GM21515 (cell line): ENCODE measurements around the gene CAMTA1.

ENCODE experiments used
- ATAC-seq: cut with Tn5 transposase; IDR thresholded peaks from one replicate; pipeline ENCODE4 v1.9.1; 2021; ENCODE audit not compliant: unreplicated experiment

Gene CAMTA1

GRCh38 chr1:7555391-7556185 lies 770.3 kb downstream of the CAMTA1 start:
- no peak for ATAC-seq

DNA sequence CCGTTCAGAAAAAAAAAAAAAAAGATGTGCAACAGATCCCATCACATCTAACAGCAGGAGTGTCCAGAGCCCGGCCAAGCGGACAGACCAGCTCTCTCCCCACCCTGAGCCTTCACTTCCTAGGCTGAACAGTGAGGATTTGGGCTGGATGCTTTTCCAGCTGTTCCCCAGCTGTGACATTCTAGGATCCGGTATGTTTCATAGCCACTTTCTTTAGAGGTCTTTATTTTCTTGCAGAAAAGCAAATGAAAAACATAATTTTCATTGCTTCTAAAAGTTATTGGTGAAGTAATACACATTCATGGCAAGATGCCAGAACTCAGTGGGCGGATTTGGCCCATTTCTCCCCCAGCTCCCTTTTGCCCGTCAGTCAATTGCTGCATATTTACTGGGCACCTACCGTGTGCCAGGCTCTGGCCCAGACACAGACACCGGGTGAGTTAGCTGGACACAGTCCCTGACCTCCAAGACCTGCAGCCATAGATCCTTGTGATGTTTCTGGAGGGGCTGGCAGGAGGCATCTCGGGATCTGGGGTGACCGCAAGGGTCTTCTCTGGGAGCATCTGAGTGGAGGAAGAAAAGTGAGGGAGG lies 772.1 kb downstream of the CAMTA1 start:
- no peak for ATAC-seq

DNA sequence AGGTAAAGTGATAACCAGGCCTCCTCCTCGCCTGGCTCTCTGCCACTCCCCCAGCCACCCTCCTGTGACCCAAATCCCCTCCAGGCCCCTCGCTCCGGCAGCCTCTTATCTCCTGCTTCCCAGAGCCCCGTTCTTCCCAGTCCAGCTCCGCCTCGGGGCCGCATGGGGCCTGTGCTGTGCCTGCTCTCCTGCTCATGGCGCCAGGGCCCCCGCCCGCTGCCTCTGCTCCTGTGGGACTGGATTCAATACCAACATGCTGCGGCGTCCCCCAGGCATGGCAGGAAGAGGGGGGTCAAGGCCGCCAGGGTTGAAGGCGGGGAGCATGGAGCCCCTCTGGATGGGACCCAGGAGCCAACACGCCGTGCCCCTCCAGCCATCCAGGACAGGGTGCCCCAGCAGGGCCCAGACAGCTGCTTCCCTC lies 772.8 kb downstream of the CAMTA1 start:
- ATAC-seq, result no peak

DNA sequence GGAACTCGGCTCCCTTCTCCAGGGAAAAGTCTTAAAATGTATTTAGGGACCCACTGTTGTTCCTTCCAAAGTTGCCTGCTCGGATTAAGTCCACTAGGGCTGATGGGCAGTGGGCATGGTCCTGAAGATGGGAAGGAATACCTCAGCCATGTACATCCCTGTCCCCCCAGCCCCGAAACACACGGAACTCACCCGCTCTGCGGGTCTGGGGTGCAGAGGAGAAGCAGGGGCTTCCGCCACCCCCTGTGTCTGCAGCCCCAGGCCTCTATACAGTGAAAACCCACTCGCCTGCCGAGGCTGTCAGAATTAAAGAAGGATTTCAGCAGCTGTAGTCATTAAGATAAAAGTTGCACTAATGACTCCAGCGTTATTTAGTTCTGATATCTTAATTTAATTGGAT lies 773.2 kb downstream of the CAMTA1 start:
- ATAC-seq, result no peak

DNA sequence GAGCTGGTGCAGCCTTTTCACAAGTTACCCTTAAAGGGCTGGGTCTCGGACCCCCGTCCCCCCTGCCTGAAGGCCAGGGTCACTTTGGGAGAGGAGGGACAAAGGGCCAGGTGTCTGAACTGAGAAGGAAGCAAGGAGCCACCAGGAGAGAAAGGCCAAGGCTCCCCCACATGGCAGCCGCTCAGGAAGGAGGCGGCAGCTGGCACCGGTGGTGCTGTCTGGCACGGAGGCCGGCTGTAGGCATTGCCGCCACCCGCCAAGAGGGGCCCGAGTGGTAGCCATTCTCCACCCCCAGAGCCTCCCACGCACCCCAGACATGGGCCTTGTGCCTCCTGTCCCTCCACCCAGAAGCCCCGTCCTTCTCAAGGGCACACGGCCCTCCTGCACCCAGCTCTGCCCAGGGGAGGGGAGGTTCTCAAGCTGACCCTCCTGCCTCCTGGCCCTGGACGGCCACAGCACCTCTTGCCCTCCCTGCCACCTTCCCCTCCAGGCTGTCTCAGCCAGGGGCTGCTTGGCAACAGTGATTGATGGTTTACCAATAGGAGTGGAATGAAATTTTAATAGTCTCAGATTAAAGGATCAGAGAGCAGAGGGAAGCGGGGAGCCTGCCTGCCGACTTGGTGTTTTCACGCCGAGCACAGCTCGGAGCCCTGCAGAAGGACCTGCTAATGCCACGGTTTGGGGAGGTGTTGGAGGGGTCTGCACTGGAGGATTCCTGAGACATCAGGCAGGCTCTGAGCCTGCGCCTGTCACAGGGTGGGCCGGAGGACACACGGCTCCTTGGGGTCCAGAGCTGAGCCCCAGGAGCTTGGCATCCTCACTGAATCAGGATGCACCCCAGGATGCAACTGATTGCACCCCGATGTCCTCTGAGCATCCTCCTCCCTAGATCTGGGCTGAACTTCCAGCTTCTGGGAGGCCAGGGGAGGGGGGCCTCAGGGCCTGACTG lies 773.9 kb downstream of the CAMTA1 start:
- no peak for ATAC-seq

GRCh38 chr1:7560128-7560527 lies 774.9 kb downstream of the CAMTA1 start:
- ATAC-seq, result no peak

- ATAC-seq, result no peak
Observed at GRCh38 chr1:7560601-7561181, 775.4 kb downstream of the CAMTA1 start.

GRCh38 chr1:7561331-7561921 lies 776.2 kb downstream of the CAMTA1 start:
- ATAC-seq, result no peak

- no peak for ATAC-seq
Observed at GRCh38 chr1:7561936-7562728, 776.9 kb downstream of the CAMTA1 start.

DNA sequence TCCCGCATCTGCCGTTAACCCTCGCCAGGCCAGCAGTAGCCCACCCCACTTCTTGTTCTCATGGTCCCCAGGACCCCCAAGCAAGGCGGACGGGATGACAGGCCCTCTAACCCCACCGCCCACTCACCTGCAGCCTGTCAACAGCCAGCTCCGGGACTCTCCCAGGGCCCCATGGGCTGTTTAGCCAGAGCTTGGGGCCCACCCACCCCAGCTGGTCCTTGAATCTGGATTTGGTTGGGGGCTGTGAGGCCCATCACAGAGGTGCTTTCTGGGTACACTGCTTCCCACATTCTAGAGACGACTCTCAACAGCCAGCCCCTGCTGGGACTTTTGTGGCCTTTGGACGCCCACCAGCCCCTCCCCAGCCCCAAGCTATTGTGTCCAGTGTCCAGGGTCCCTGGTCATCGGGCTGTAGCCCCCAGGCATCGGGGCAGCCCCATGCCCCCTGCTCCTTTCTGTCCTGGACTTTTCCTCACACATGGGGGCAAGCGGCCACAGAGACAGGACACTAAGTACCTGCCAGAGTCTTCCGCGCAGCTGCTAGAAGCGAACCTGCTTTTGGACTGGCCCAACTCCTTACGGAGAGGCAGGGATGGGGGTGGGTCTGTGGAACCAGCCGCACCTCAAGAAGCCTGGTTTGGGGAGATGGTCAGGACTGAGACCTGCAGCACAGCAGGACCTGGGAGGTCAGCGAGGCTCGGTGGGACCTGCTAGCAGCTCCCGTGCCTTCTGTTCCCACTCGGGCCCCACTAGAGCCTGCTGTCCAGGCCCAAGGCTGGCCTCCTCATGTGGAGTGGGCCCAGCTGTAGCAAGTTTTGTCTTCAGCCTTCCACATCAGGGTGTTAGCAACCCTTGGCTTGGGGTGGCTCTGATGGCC lies 777.7 kb downstream of the CAMTA1 start:
- no peak for ATAC-seq

GRCh38 chr1:7564137-7564536 lies 778.9 kb downstream of the CAMTA1 start:
- ATAC-seq, result no peak

DNA sequence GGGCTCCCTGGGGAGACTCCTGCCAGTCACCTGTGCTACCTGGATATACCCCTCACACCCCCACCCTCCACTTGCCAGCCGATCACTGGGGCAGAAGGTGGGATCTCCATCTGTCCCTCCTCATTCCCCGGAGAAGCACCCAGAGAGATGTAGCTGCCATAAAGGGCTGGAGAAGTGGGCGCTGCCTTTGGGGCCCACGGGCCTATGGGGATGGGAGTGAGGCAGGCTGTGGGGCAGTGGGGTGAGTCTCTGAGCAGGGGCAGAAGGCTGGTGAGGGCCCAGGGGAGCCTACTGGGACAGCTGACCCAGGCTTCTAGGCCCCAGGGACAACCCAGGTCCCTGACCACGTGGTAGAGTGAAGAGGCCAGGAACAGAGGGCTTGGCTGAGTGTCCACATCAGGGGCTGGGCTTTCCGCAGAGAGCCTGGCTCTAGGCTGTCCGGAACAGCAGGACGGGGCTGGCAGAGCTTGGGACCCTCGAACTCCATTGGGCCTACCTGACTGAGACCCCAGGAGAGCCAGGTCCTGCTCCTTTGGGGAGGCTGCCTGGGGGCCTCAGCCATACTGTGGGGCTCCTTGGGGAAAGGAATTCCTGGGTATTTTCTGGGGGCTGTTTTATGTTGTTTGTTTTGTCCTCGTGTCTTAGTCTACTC lies 780.0 kb downstream of the CAMTA1 start:
- no peak for ATAC-seq

DNA sequence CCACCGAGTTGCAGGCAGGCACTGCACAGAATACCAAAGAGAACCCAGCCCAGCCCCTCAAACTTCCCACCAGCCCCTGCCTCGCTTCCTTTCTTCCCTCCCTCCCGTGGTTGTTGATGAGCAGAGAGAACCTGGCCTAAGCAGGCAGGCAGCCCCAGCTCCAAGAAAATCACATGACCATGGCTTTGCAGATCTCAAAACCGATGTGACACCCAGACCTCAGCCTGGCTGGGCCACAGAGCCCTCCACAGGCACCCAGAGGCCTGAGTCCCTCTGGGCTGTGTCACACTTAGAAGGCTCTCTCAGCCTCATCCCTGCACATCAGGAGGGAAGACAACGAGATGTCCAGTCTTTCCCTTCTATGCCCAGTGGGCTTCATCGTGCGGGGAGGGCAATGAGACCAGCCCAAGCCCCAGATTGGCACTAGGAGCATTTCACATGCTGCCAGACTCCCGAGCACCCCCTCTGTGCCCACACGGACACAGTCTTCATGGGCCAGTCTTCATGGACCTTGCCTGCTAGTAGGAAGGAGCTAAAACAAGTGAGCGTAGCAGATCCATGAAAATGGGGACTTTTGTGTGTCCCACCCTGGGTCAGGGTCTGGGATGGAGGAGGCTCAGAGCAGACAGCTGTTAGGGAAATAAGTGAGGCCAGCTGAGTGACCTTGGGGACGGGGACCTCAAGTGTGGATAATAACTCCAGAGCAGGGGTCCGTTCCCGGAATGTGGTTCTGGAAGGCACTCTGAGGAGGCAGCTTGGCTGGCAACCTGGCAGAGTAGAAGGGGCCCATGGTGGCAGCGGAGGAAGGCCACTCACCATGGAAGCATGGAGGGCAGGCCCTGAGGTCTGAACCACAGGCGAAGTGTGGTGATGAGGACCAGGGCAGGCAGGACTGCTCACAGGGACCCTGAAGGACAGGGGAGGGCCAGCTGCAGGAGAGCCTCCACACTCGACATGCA lies 781.4 kb downstream of the CAMTA1 start:
- no peak for ATAC-seq

GRCh38 chr1:7567376-7567775 lies 782.1 kb downstream of the CAMTA1 start:
- no peak for ATAC-seq

DNA sequence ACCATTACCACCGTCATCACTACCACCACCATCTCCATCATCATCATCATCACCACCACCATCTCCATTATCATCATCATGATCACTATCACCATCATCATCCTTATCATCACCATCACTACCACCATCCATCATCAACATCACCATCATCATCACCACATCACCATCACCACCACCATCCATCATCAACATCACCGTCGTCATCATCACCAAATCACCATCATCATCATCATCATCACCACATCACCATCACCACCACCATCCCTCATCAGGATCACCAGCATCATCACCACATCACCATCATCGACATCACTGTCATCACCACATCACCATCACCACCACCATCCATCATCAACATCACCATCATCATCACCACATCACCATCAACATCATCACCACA lies 782.8 kb downstream of the CAMTA1 start:
- no peak for ATAC-seq

DNA sequence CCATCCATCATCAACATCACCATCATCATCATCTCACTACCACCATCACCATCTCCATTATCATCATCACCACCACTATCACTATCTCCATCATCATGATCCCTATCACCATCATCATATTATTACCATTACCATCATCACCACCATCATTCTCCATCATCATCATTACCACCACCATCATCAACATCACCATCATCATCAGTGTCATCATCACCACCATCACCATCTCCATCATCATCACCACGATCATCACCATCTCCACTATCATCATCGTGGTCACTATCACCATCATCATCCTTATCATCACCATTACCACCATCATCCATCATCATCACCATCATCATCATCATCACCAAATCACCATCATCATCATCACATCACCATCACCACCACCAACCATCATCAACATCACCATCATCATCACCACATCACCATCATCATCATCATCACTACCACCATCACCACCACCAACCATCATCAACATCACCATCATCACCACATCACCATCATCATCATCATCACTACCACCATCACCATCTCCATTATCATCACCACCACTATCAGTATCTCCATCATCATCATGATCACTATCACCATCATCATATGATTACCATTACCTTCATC lies 783.8 kb downstream of the CAMTA1 start:
- no peak for ATAC-seq

- ATAC-seq, result no peak
Observed at GRCh38 chr1:7570311-7570710, 785.1 kb downstream of the CAMTA1 start.
